Measurements from ENCODE around the gene SHLD1. TPM values are rescaled to one million over a fixed set of nuclear protein-coding genes. Genes with fewer than 3 reads are reported as not detected.

SHLD1 gene
- total RNA-seq, 1 experiment from 2014 or later = 2.4 TPM

GRCh38 chr20:5741089-5741488, 9.1 kb upstream of the SHLD1 start:
- Histone ChIP-seq H2AFZ (ENCODE audit: low read depth, low read length, poor library complexity, severe bottlenecking) (no peak overlapping the region), H3K9me2 (ENCODE audit: insufficient read depth) (no peaks in the 10 kb centered on the region), H3K79me2 (ENCODE audit: insufficient read depth, low read length) (no peaks in the 10 kb centered on the region), H3K4me3 (replicated peaks in 1 of 2; ENCODE audit: low read depth in 1 of 2, low read length in 2 of 2) (no peak overlapping the region), H3K36me3 (ENCODE audit: control insufficient read depth in 1 of 2, insufficient read depth in 2 of 2, low read length in 2 of 2) (no peaks in the 10 kb centered on the region), H3K27me3 (ENCODE audit: insufficient read depth, low read length) (no peaks in the 10 kb centered on the region), H3K9ac (ENCODE audit: low read length) (no peak overlapping the region), H3K4me2 (ENCODE audit: low read length) (no peak overlapping the region), H3K9me3 (ENCODE audit: control insufficient read depth in 1 of 2, insufficient read depth in 1 of 2, low read depth in 1 of 2, low read length in 2 of 2) (no peaks in the 10 kb centered on the region), H3K4me1 (ENCODE audit: control insufficient read depth in 1 of 2, insufficient read depth in 2 of 2, low read length in 2 of 2) (peaks cover 7 to 20% of the 10 kb centered on the region in 2 experiments; a peak in 3 of 4 replicates), H4K20me1 (ENCODE audit: insufficient read depth) (no peaks in the 10 kb centered on the region), H3K27ac (ENCODE audit: low read depth, low read length) (no peak overlapping the region)
- BruUV-seq (replicated peaks) = no TSS peak
- DNase-seq (ENCODE audit: low read depth, low spot score) (no peak), ATAC-seq (no peak)
- ChIA-PET CTCF (no interaction called here), POLR2A (interaction anchor here (1.2 kb wide), 1 partner anchor 9 kb away, joined by 3 read pairs; no protein-coding TSS in a partner anchor), RAD21 (ENCODE audit: low non-redundant PET in 1 of 2, low total read pairs in 2 of 2, uncharacterized antibody in 2 of 2, unreplicated experiment in 2 of 2) (no interaction called here)
- intact Hi-C loops (cut with micrococcal nuclease) = no loop called here
- TF ChIP-seq CEBPB (IDR thresholded peaks at IDR 0.05; ENCODE audit: low read depth) = no peak
- no peak for TF ChIP-seq EZH2 (IDR thresholded peaks at IDR 0.05)
- TF ChIP-seq ZNF274 (IDR thresholded peaks at IDR 0.05; ENCODE audit: low read depth, low read length) = no peak
- TF ChIP-seq YY1 (IDR thresholded peaks at IDR 0.05; ENCODE audit: extremely low read depth, insufficient replicate concordance, low read depth, low read length) = no peak

DNA sequence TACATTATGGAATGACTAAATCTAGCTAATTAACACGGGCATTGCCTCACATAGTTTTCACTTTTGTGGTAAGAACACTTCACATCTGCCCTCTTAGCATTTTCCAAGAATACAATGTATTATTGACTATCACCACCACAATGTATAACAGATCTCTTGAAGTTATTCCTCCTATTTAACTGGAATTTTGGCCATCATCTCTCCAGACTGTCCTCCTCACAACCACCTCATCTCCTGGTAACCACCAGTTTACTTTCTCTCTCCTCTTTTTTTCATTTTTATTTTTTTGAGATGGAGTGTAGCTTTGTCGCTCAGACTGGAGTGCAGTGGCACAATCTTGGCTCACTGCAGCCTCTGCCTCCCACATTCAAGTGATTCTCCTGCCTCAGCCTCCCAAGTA, 8.2 kb upstream of the SHLD1 start:
- no peaks in the 10 kb centered on the region for H3K36me3 ChIP-seq (ENCODE audit: control insufficient read depth in 1 of 2, insufficient read depth in 2 of 2, low read length in 2 of 2)
- no peaks in the 10 kb centered on the region for H3K79me2 ChIP-seq (ENCODE audit: insufficient read depth, low read length)
- TF ChIP-seq TCF7L2 (IDR thresholded peaks at IDR 0.05; ENCODE audit: borderline replicate concordance, extremely low read depth, insufficient read depth, insufficient read length) = no peak
- no peak overlapping the region for H2AFZ ChIP-seq (ENCODE audit: low read depth, low read length, poor library complexity, severe bottlenecking)
- intact Hi-C loops (cut with micrococcal nuclease) = no loop called here
- no peaks in the 10 kb centered on the region for H3K9me2 ChIP-seq (ENCODE audit: insufficient read depth)
- ChIA-PET POLR2A (no interaction called here), RAD21 (ENCODE audit: low non-redundant PET in 1 of 2, low total read pairs in 2 of 2, uncharacterized antibody in 2 of 2, unreplicated experiment in 2 of 2) (no interaction called here), CTCF (no interaction called here)
- no peak overlapping the region for H3K4me3 ChIP-seq (replicated peaks in 1 of 2; ENCODE audit: low read depth in 1 of 2, low read length in 2 of 2)
- H3K4me2 ChIP-seq (ENCODE audit: low read length) = no peak overlapping the region
- no peaks in the 10 kb centered on the region for H4K20me1 ChIP-seq (ENCODE audit: insufficient read depth)
- no peak for ATAC-seq
- no peak overlapping the region for H3K27ac ChIP-seq (ENCODE audit: low read depth, low read length)
- no peak for DNase-seq (ENCODE audit: low read depth, low spot score)
- no peaks in the 10 kb centered on the region for H3K9me3 ChIP-seq (ENCODE audit: control insufficient read depth in 1 of 2, insufficient read depth in 1 of 2, low read depth in 1 of 2, low read length in 2 of 2)
- peaks cover 5 to 11% of the 10 kb centered on the region in 2 experiments; a peak in 3 of 4 replicates for H3K4me1 ChIP-seq (ENCODE audit: control insufficient read depth in 1 of 2, insufficient read depth in 2 of 2, low read length in 2 of 2)
- no peak overlapping the region for H3K9ac ChIP-seq (ENCODE audit: low read length)
- no peaks in the 10 kb centered on the region for H3K27me3 ChIP-seq (ENCODE audit: insufficient read depth, low read length)
- BruUV-seq (replicated peaks) = no TSS peak

All from HCT116 (cell line).